H1 (cell line): ENCODE measurements around the gene MAP3K13. TPM values are rescaled to one million over a fixed set of nuclear protein-coding genes. Genes with fewer than 3 reads are reported as not detected.

Experiments used
- CTCF ChIA-PET: fragments of 300-600 bp; sonication (Branson Sonifier 250); formaldehyde crosslinking; loops from one replicate; lab custom pipeline; 2021; ENCODE audit not compliant: partially characterized antibody; lab: Charles Lee
- POLR2A ChIA-PET: fragments of 300-600 bp; sonication (Branson Sonifier 250); formaldehyde crosslinking; loops from one replicate; lab custom pipeline; 2021; ENCODE audit warnings: inconsistent platforms; ENCODE audit not compliant: partially characterized antibody; lab: Charles Lee
- DNase-seq, 2 experiments: peaks; one replicate each; pipeline versions ENCODE4 v3.0.0 to v3.0.0-alpha.2; 2010 to 2022; ENCODE audit warnings: low spot score in 2 of 2, low read depth in 1 of 2, mixed read lengths in 1 of 2
- FAIRE-seq: peaks from 2 replicates; lab custom pipeline; 2011; peaks lifted over from hg19 to GRCh38; lab: Jason Lieb, UNC
- H2AFZ ChIP-seq: 2 replicates; pipeline ENCODE4 v1.8.1; 2012; ENCODE audit warnings: low read length, inconsistent platforms
- H2AK5ac ChIP-seq: 2 replicates; pipeline ENCODE4 v1.6.1; 2013; ENCODE audit warnings: low read depth, low read length
- H2BK120ac ChIP-seq: replicated peaks from 2 replicates; pipeline ENCODE3; 2013; ENCODE audit warnings: low read depth, low read length, inconsistent platforms
- H2BK12ac ChIP-seq: 2 replicates; pipeline ENCODE4 v1.6.1; 2013; ENCODE audit warnings: low read depth, low read length
- H2BK15ac ChIP-seq: 2 replicates; pipeline ENCODE4 v1.6.1; 2013; ENCODE audit warnings: low read length
- H2BK20ac ChIP-seq: 2 replicates; pipeline ENCODE4 v1.6.1; 2013; ENCODE audit warnings: low read length
- H2BK5ac ChIP-seq: 2 replicates; pipeline ENCODE4 v1.6.1; 2013; ENCODE audit warnings: low read depth, low read length
- H3K14ac ChIP-seq: 2 replicates; pipeline ENCODE4 v1.6.1; 2013; ENCODE audit warnings: inconsistent platforms; ENCODE audit not compliant: insufficient read length
- H3K18ac ChIP-seq: 2 replicates; pipeline ENCODE4 v1.6.1; 2013; ENCODE audit warnings: low read length; ENCODE audit errors: extremely low read depth
- H3K23ac ChIP-seq: 2 replicates; pipeline ENCODE4 v1.6.1; 2013; ENCODE audit warnings: inconsistent platforms; ENCODE audit not compliant: insufficient read length
- H3K23me2 ChIP-seq: 2 replicates; pipeline ENCODE4 v1.6.1; 2013; ENCODE audit warnings: low read depth, low read length
- H3K27ac ChIP-seq: 2 replicates; pipeline ENCODE4 v1.6.1; 2011; ENCODE audit warnings: low read depth, low read length, inconsistent platforms
- H3K27me3 ChIP-seq, 4 experiments: replicated peaks in 1 of 4; 1 replicate in 1 of 4; 2 replicates in 3 of 4; pipeline versions ENCODE4 v1.6.1 to v1.8.1; 2011 to 2013; ENCODE audit warnings: low read length in 3 of 4, mild to moderate bottlenecking in 3 of 4, inconsistent platforms in 2 of 4, mixed read lengths in 2 of 4, moderate library complexity in 1 of 4; ENCODE audit not compliant: control insufficient read depth in 3 of 4, insufficient read depth in 3 of 4; ENCODE audit errors: extremely low read depth in 1 of 4
- H3K36me3 ChIP-seq, 4 experiments: 2 replicates each; pipeline versions ENCODE4 v1.6.1 to v1.8.1; 2011 to 2013; ENCODE audit warnings: mild to moderate bottlenecking in 4 of 4, low read length in 3 of 4, moderate library complexity in 2 of 4, control low read depth in 1 of 4, inconsistent platforms in 1 of 4; ENCODE audit not compliant: insufficient read depth in 4 of 4, control insufficient read depth in 2 of 4
- H3K4ac ChIP-seq: replicated peaks from 2 replicates; pipeline ENCODE3; 2013; ENCODE audit warnings: low read length, low read depth, mixed read lengths, inconsistent platforms; ENCODE audit not compliant: insufficient read length
- H3K4me1 ChIP-seq, 4 experiments: replicated peaks in 1 of 4; 1 replicate in 1 of 4; 2 replicates in 3 of 4; pipeline versions ENCODE4 v1.6.1 to v1.8.1; 2011 to 2013; ENCODE audit warnings: low read length in 3 of 4, inconsistent platforms in 2 of 4, mixed read lengths in 1 of 4; ENCODE audit not compliant: insufficient read depth in 4 of 4, control insufficient read depth in 3 of 4
- H3K4me2 ChIP-seq, 2 experiments: 2 replicates each; pipeline versions ENCODE4 v1.6.1 to v1.8.1; 2011 to 2013; ENCODE audit warnings: low read depth in 2 of 2, low read length in 2 of 2, control low read depth in 1 of 2, inconsistent platforms in 1 of 2, mild to moderate bottlenecking in 1 of 2; ENCODE audit not compliant: insufficient read depth in 1 of 2
- H3K4me3 ChIP-seq, 4 experiments: fragments of 200-600, 300-600 bp in 1 of 4; sonication (generic), shearing (Covaris generic), sonication (Bioruptor Twin) in 1 of 4; 2 replicates each; pipeline versions ENCODE4 v1.5.1 to v1.8.1; 2011 to 2016; ENCODE audit warnings: low read length in 4 of 4, low read depth in 3 of 4, control low read depth in 2 of 4, inconsistent platforms in 2 of 4, mild to moderate bottlenecking in 2 of 4, mixed read lengths in 1 of 4, moderate library complexity in 1 of 4; ENCODE audit not compliant: insufficient read depth in 2 of 4; ENCODE audit errors: extremely low read depth in 1 of 4
- H3K56ac ChIP-seq: replicated peaks from 2 replicates; pipeline ENCODE3; 2013; ENCODE audit warnings: low read depth, mild to moderate bottlenecking, mixed read lengths, low read length, inconsistent platforms; ENCODE audit not compliant: insufficient read length
- H3K79me1 ChIP-seq: 2 replicates; pipeline ENCODE4 v1.6.1; 2013; ENCODE audit warnings: low read depth, low read length, control low read depth
- H3K79me2 ChIP-seq, 2 experiments: 2 replicates each; pipeline versions ENCODE4 v1.6.1 to v1.8.1; 2012 to 2013; ENCODE audit warnings: low read length in 2 of 2, mild to moderate bottlenecking in 2 of 2, inconsistent platforms in 1 of 2; ENCODE audit not compliant: insufficient read depth in 2 of 2, control insufficient read depth in 1 of 2
- H3K9ac ChIP-seq, 4 experiments: replicated peaks in 1 of 4; 1 replicate in 1 of 4; 2 replicates in 3 of 4; pipeline versions ENCODE4 v1.6.1 to v1.8.1; 2011 to 2013; ENCODE audit warnings: low read depth in 3 of 4, low read length in 3 of 4, control low read depth in 2 of 4, mild to moderate bottlenecking in 2 of 4, moderate library complexity in 2 of 4, inconsistent platforms in 1 of 4; ENCODE audit errors: extremely low read depth in 1 of 4
- H3K9me3 ChIP-seq, 2 experiments: 2 replicates each; pipeline versions ENCODE4 v1.6.1 to v1.8.1; 2012 to 2013; ENCODE audit warnings: mild to moderate bottlenecking in 2 of 2, moderate library complexity in 2 of 2, control low read depth in 1 of 2, inconsistent platforms in 1 of 2, low read depth in 1 of 2, low read length in 1 of 2, mixed read lengths in 1 of 2; ENCODE audit not compliant: insufficient read depth in 2 of 2
- H4K20me1 ChIP-seq, 2 experiments: replicated peaks in 1 of 2; 2 replicates each; pipeline versions ENCODE3 to v1.8.1; 2011 to 2013; ENCODE audit warnings: inconsistent platforms in 2 of 2, low read length in 2 of 2, mild to moderate bottlenecking in 1 of 2; ENCODE audit not compliant: insufficient read depth in 2 of 2, control insufficient read depth in 1 of 2
- H4K5ac ChIP-seq: 2 replicates; pipeline ENCODE4 v1.6.1; 2013; ENCODE audit warnings: low read length, low read depth, mixed read lengths, inconsistent platforms; ENCODE audit not compliant: insufficient read length
- H4K8ac ChIP-seq: 2 replicates; pipeline ENCODE4 v1.8.0; 2013; ENCODE audit warnings: mild to moderate bottlenecking, moderate library complexity, low read length, inconsistent platforms; ENCODE audit not compliant: insufficient read depth; ENCODE audit errors: extremely low read depth
- H4K91ac ChIP-seq: replicated peaks from 2 replicates; pipeline ENCODE3; 2013; ENCODE audit warnings: low read length, mixed read lengths, inconsistent platforms; ENCODE audit not compliant: insufficient read length
- ASH2L ChIP-seq: fragments of 200-600, 300-600 bp; sonication (generic); IDR thresholded peaks from one replicate; pipeline ENCODE4 v1.7.1; 2017; ENCODE audit warnings: low read length
- JUN ChIP-seq: IDR thresholded peaks from 2 replicates; pipeline ENCODE4 v1.6.1; 2011; ENCODE audit warnings: low read depth, mild to moderate bottlenecking, improper control_type of control experiment, low read length
- MAFK ChIP-seq: IDR thresholded peaks from 2 replicates; pipeline ENCODE4 v1.6.1; 2012; ENCODE audit warnings: low read depth, mild to moderate bottlenecking, improper control_type of control experiment, low read length
- MAX ChIP-seq: IDR thresholded peaks from 2 replicates; pipeline ENCODE4 v1.6.1; 2012; ENCODE audit warnings: inconsistent platforms
- NRF1 ChIP-seq: IDR thresholded peaks from 2 replicates; pipeline ENCODE4 v1.6.1; 2011; ENCODE audit warnings: mild to moderate bottlenecking, low read depth, low read length, improper control_type of control experiment
- RAD21 ChIP-seq, 2 experiments: IDR thresholded peaks in 1 of 2; conservative IDR thresholded peaks in 1 of 2; 2 replicates each; pipeline ENCODE4 v1.6.1; 2011; ENCODE audit warnings: low read depth in 2 of 2, low read length in 2 of 2, improper control_type of control experiment in 1 of 2, inconsistent platforms in 1 of 2, mild to moderate bottlenecking in 1 of 2, moderate library complexity in 1 of 2
- RBBP5 ChIP-seq: IDR thresholded peaks from 2 replicates; pipeline ENCODE4 v1.7.1; 2012; ENCODE audit warnings: low read depth, mild to moderate bottlenecking, inconsistent platforms, low read length, moderate library complexity, borderline replicate concordance
- SP1 ChIP-seq: IDR thresholded peaks from 2 replicates; pipeline ENCODE4 v1.6.1; 2011; ENCODE audit warnings: low read depth, low read length
- TAF7 ChIP-seq: optimal IDR thresholded peaks from 2 replicates; pipeline ENCODE3; 2011; ENCODE audit warnings: low read depth, mild to moderate bottlenecking, inconsistent platforms, low read length, moderate library complexity, borderline replicate concordance
- WGBS, 2 experiments: shearing (Covaris generic) in 1 of 2; methylation state at CpG; one replicate each; pipeline versions ENCODE4 v1.1.6 to v1.1.7; 2013 to 2015; ENCODE audit warnings: low lambda C conversion rate in 2 of 2, mixed read lengths in 2 of 2, inconsistent platforms in 1 of 2, low coverage in 1 of 2, missing lambda C conversion rate in 1 of 2; ENCODE audit not compliant: insufficient replicate concordance in 2 of 2, insufficient coverage in 1 of 2, insufficient read length in 1 of 2; ENCODE audit errors: extremely low coverage in 1 of 2, missing lambda C conversion rate in 1 of 2; 5-methylcytosine and 5-hydroxymethylcytosine counted together
- polyA plus RNA-seq, 7 experiments: library from polyadenylated mRNA; depleted of rRNA in 3 of 7; stranded (reverse) in 5 of 7; unstranded in 2 of 7; fragments of >200 nt in 5 of 7; fragments of 200-250 nt in 2 of 7; gene quantifications; 1 replicate in 5 of 7; 2 replicates in 1 of 7; 4 replicates in 1 of 7; pipeline versions ENCODE4 v1.2.1 to v1.2.3, GENCODE V29; 2011 to 2013; ENCODE audit warnings: missing spikeins in 2 of 7, mixed read lengths in 2 of 7
- total RNA-seq: library from RNA; stranded (reverse); fragmentation: NEBNext Ultra II Directional; extraction: Animal tissue kit (Norgen Biotek cat#: 25700); gene quantifications from 2 replicates; pipeline ENCODE4 v1.2.1, GENCODE V29; 2021

MAP3K13 gene
- total and polyA plus RNA-seq, 2 of the 8 experiments (the other 6 are each of a cell fraction or from before 2014, with no cell fraction given): 6.8 to 17.9 TPM

- Histone ChIP-seq H3K4me3 (no peak overlapping the region), H3K18ac (no peak overlapping the region), H3K9me3 (no peaks in the 10 kb centered on the region), H4K8ac (no peak overlapping the region), H2BK120ac (no peak overlapping the region), H3K27me3 (no peaks in the 10 kb centered on the region)
- DNase-seq: no peak
- TF ChIP-seq RBBP5: no peak
- TF ChIP-seq JUN: no peak
- no peak for TF ChIP-seq ASH2L
- TF ChIP-seq MAFK: no peak
- TF ChIP-seq TAF7: no peak
- no peak for TF ChIP-seq RAD21 (IDR thresholded peaks at IDR 0.05 in 1 of 2, conservative IDR thresholded peaks at IDR 0.05 in 1 of 2; ENCODE audit: low read depth in 2 of 2, low read length in 2 of 2)
- TF ChIP-seq SP1: no peak
- no peak for TF ChIP-seq NRF1
- TF ChIP-seq MAX: no peak
- TF ChIP-seq, all 59 proteins: peak for 0
- no peak overlapping the region for H3K27ac ChIP-seq
- no peak overlapping the region for H3K9ac ChIP-seq
- POLR2A ChIA-PET: no interaction called here
- H2AK5ac ChIP-seq: no peak overlapping the region
- CTCF ChIA-PET: no interaction called here
- no peaks in the 10 kb centered on the region for H3K23me2 ChIP-seq
- H3K14ac ChIP-seq: no peak overlapping the region
- no peak overlapping the region for H2BK20ac ChIP-seq
- no peak for FAIRE-seq
- H2BK12ac ChIP-seq: no peak overlapping the region
- H3K79me2 ChIP-seq: no peaks in the 10 kb centered on the region
- no peak overlapping the region for H3K56ac ChIP-seq
- H3K79me1 ChIP-seq: no peaks in the 10 kb centered on the region
- H4K5ac ChIP-seq: no peak overlapping the region
- H3K4me1 ChIP-seq: no peaks in the 10 kb centered on the region
- no peak overlapping the region for H2AFZ ChIP-seq
- H4K91ac ChIP-seq: no peak overlapping the region
- H3K23ac ChIP-seq: no peak overlapping the region
- H3K4me2 ChIP-seq: no peak overlapping the region
- H3K4ac ChIP-seq: no peak overlapping the region
- H2BK15ac ChIP-seq: no peak overlapping the region
- H3K36me3 ChIP-seq: no peaks in the 10 kb centered on the region
- H2BK5ac ChIP-seq: no peak overlapping the region
- WGBS, 2 experiments: 79% methylated on average over 1 of the region's 1 CpG; no CpG with 5 or more reads in 1 of the 2 experiments
- no peaks in the 10 kb centered on the region for H4K20me1 ChIP-seq
Observed at GRCh38 chr3:185387646-185388045, 24.7 kb downstream of the MAP3K13 start.
